SK-N-SH (cell line): ENCODE measurements around the gene CDH4. TPM values are rescaled to one million over a fixed set of nuclear protein-coding genes. Genes with fewer than 3 reads are reported as not detected.

Experiments used
- CTCF ChIA-PET: fragments of 300-600, 350-600 bp; formaldehyde crosslinking; extraction: SDS; loops from one replicate; lab custom pipeline; 2021; lab: Yijun Ruan, JAX
- POLR2A ChIA-PET: fragments of 350-600 bp; sonication (Branson Sonifier 250); formaldehyde crosslinking; extraction: SDS; loops from one replicate; lab custom pipeline; 2020; ENCODE audit warnings: antibody characterized with exemption, inconsistent platforms; lab: Yijun Ruan, JAX
- DNase-seq: peaks from one replicate; pipeline ENCODE4 v3.0.0; 2012
- H2AFZ ChIP-seq: fragments of 200-600 bp; sonication (generic); 2 replicates; pipeline ENCODE4 v1.8.1; 2016; ENCODE audit warnings: antibody characterized with exemption, mild to moderate bottlenecking, low read depth
- H3F3A ChIP-seq: fragments of 200-600 bp; sonication (generic); replicated peaks from 2 replicates; pipeline ENCODE3; 2016; ENCODE audit warnings: antibody characterized with exemption, mild to moderate bottlenecking; ENCODE audit not compliant: insufficient read depth
- H3K27ac ChIP-seq, 2 experiments: fragments of 200-500 bp in 1 of 2; fragments of 200-600 bp in 1 of 2; sonication (Bioruptor generic) in 1 of 2; sonication (generic), shearing (Covaris generic) in 1 of 2; 2 replicates each; pipeline versions ENCODE4 v1.5.1 to v1.6.1; 2014 to 2016; ENCODE audit warnings: low read depth in 2 of 2, inconsistent platforms in 1 of 2, low read length in 1 of 2, mild to moderate bottlenecking in 1 of 2, mixed read lengths in 1 of 2
- H3K27me3 ChIP-seq: fragments of 200-600 bp; sonication (generic), shearing (Covaris generic); 2 replicates; pipeline ENCODE4 v1.6.1; 2016; ENCODE audit warnings: mixed run types; ENCODE audit not compliant: insufficient read depth
- H3K36me3 ChIP-seq, 2 experiments: fragments of 200-500 bp in 1 of 2; fragments of 200-600 bp in 1 of 2; sonication (Bioruptor generic) in 1 of 2; sonication (generic) in 1 of 2; replicated peaks in 1 of 2; 2 replicates each; pipeline versions ENCODE3 to v1.5.1; 2014 to 2016; ENCODE audit warnings: low read length in 1 of 2, mild to moderate bottlenecking in 1 of 2; ENCODE audit not compliant: insufficient read depth in 2 of 2, control insufficient read depth in 1 of 2
- H3K4me1 ChIP-seq, 2 experiments: fragments of 200-500 bp in 1 of 2; fragments of 200-600 bp in 1 of 2; sonication (Bioruptor generic) in 1 of 2; sonication (generic), shearing (Covaris generic) in 1 of 2; 2 replicates each; pipeline versions ENCODE4 v1.5.1 to v1.6.1; 2014 to 2016; ENCODE audit warnings: low read depth in 1 of 2, low read length in 1 of 2, mixed run types in 1 of 2; ENCODE audit not compliant: insufficient read depth in 2 of 2, control insufficient read depth in 1 of 2
- H3K4me2 ChIP-seq: fragments of 200-600 bp; sonication (generic), shearing (Covaris generic); 2 replicates; pipeline ENCODE4 v1.6.1; 2017; ENCODE audit warnings: mixed run types
- H3K4me3 ChIP-seq, 2 experiments: fragments of 200-500 bp in 1 of 2; fragments of 200-600 bp in 1 of 2; sonication (Bioruptor generic) in 1 of 2; sonication (generic), shearing (Covaris generic) in 1 of 2; 2 replicates each; pipeline versions ENCODE4 v1.5.1 to v1.8.1; 2014 to 2016; ENCODE audit warnings: low read depth in 2 of 2, inconsistent platforms in 1 of 2, low read length in 1 of 2, mild to moderate bottlenecking in 1 of 2, mixed read lengths in 1 of 2, moderate library complexity in 1 of 2
- H3K79me2 ChIP-seq: fragments of 200-600 bp; sonication (generic); 2 replicates; pipeline ENCODE4 v1.8.1; 2017; ENCODE audit warnings: mild to moderate bottlenecking; ENCODE audit not compliant: insufficient read depth
- H3K9ac ChIP-seq: fragments of 200-600 bp; sonication (generic); 2 replicates; pipeline ENCODE4 v1.6.1; 2017; ENCODE audit warnings: mixed run types
- H3K9me2 ChIP-seq: fragments of 200-600 bp; sonication (generic); 2 replicates; pipeline ENCODE4 v1.6.1; 2017; ENCODE audit warnings: mixed run types
- H3K9me3 ChIP-seq: fragments of 200-600 bp; sonication (generic); 2 replicates; pipeline ENCODE4 v1.6.1; 2017; ENCODE audit warnings: mixed run types, mild to moderate bottlenecking, moderate library complexity
- H4K20me1 ChIP-seq: fragments of 200-600 bp; sonication (generic); 2 replicates; pipeline ENCODE4 v1.6.1; 2017; ENCODE audit warnings: mild to moderate bottlenecking, mixed run types; ENCODE audit not compliant: insufficient read depth
- CTCF ChIP-seq: fragments of 200-600 bp; sonication (generic); IDR thresholded peaks from 2 replicates; pipeline ENCODE4 v1.6.1; 2017; ENCODE audit warnings: antibody characterized with exemption, mild to moderate bottlenecking, moderate library complexity
- ELF1 ChIP-seq: IDR thresholded peaks from 2 replicates; pipeline ENCODE4 v1.4.0; 2012
- EP300 ChIP-seq, 2 experiments: IDR thresholded peaks; 2 replicates each; pipeline versions ENCODE4 v1.4.0 to v1.6.1; 2012; ENCODE audit warnings: borderline replicate concordance in 1 of 2, low read depth in 1 of 2, low read length in 1 of 2
- EZH2phosphoT487 ChIP-seq: fragments of 200-600 bp; sonication (generic); IDR thresholded peaks from 2 replicates; pipeline ENCODE4 v1.6.1; 2017; ENCODE audit warnings: low read depth, mixed run types, mild to moderate bottlenecking, antibody characterized with exemption, moderate library complexity, borderline replicate concordance
- GABPA ChIP-seq: IDR thresholded peaks from 2 replicates; pipeline ENCODE4 v1.4.0; 2012; ENCODE audit warnings: low read depth, mild to moderate bottlenecking
- GATA2 ChIP-seq: sonication (generic); formaldehyde crosslinking; IDR thresholded peaks from 2 replicates; pipeline ENCODE4 v1.5.0; 2020; ENCODE audit warnings: mild to moderate bottlenecking, missing genetic modification reagents
- MAX ChIP-seq: IDR thresholded peaks from 2 replicates; pipeline ENCODE4 v1.4.0; 2012; ENCODE audit warnings: low read depth
- MXI1 ChIP-seq: IDR thresholded peaks from 2 replicates; pipeline ENCODE4 v1.6.1; 2012; ENCODE audit warnings: mild to moderate bottlenecking, low read depth, low read length, improper control_type of control experiment
- NFIC ChIP-seq: IDR thresholded peaks from 2 replicates; pipeline ENCODE4 v1.4.0; 2012; ENCODE audit warnings: borderline replicate concordance
- POLR2AphosphoS5 ChIP-seq: IDR thresholded peaks from 2 replicates; pipeline ENCODE4 v1.6.1; 2012; ENCODE audit warnings: low read depth, low read length
- REST ChIP-seq: IDR thresholded peaks from 2 replicates; pipeline ENCODE4 v1.6.1; 2012; ENCODE audit warnings: mild to moderate bottlenecking, low read depth, low read length, moderate library complexity
- RXRA ChIP-seq: IDR thresholded peaks from 2 replicates; pipeline ENCODE4 v1.4.0; 2012; ENCODE audit warnings: low read depth, mild to moderate bottlenecking, borderline replicate concordance
- SMC3 ChIP-seq: IDR thresholded peaks from 2 replicates; pipeline ENCODE4 v1.6.1; 2012; ENCODE audit warnings: low read depth, low read length, improper control_type of control experiment
- TAF1 ChIP-seq: IDR thresholded peaks from 2 replicates; pipeline ENCODE4 v1.6.1; 2012; ENCODE audit warnings: low read depth, mild to moderate bottlenecking, low read length, moderate library complexity, borderline replicate concordance
- TCF12 ChIP-seq: IDR thresholded peaks from 2 replicates; pipeline ENCODE4 v1.4.0; 2012
- USF1 ChIP-seq: IDR thresholded peaks from 2 replicates; pipeline ENCODE4 v1.4.0; 2012; ENCODE audit warnings: low read depth, borderline replicate concordance
- USF2 ChIP-seq: fragments of 150-350 bp; IDR thresholded peaks from 2 replicates; pipeline ENCODE4 v1.6.1; 2017; ENCODE audit warnings: antibody characterized with exemption, low read length, low read depth, borderline replicate concordance
- YY1 ChIP-seq: IDR thresholded peaks from 2 replicates; pipeline ENCODE4 v1.4.0; 2012; ENCODE audit warnings: low read depth, mild to moderate bottlenecking
- WGBS: methylation state at CpG from one replicate; pipeline ENCODE4 v1.1.6; 2017; ENCODE audit warnings: low lambda C conversion rate; 5-methylcytosine and 5-hydroxymethylcytosine counted together
- polyA plus RNA-seq, 3 experiments: library from polyadenylated mRNA; depleted of rRNA; stranded (reverse); fragments of >200 nt; gene quantifications; 2 replicates each; pipeline ENCODE4 v1.2.3, GENCODE V29; 2012

Gene CDH4
- polyA plus RNA-seq, 1 of the 3 experiments (the other 2 are of a cell fraction), result not detected

- Histone ChIP-seq H3K4me3 (no peak overlapping the region), H3K9ac (no peak overlapping the region), H3K4me1 (peaks cover 0 to 3% of the 10 kb centered on the region in 2 experiments; a peak in 1 of 4 replicates), H3F3A (no peaks in the 10 kb centered on the region), H2AFZ (no peak overlapping the region), H3K36me3 (no peaks in the 10 kb centered on the region), H3K4me2 (no peak overlapping the region), H3K27me3 (no peaks in the 10 kb centered on the region), H3K9me2 (no peaks in the 10 kb centered on the region), H3K9me3 (no peaks in the 10 kb centered on the region), H3K79me2 (no peaks in the 10 kb centered on the region), H3K27ac (no peak overlapping the region), H4K20me1 (no peaks in the 10 kb centered on the region)
- DNase-seq, result no peak
- no peak for TF ChIP-seq MAX
- no peak for TF ChIP-seq USF2
- no peak for TF ChIP-seq POLR2AphosphoS5
- TF ChIP-seq YY1, result no peak
- TF ChIP-seq EP300 (IDR thresholded peaks at IDR 0.05; ENCODE audit: borderline replicate concordance in 1 of 2, low read depth in 1 of 2, low read length in 1 of 2), result no peak
- no peak for TF ChIP-seq ELF1
- TF ChIP-seq MXI1, result no peak
- no peak for TF ChIP-seq EZH2phosphoT487
- no peak for TF ChIP-seq USF1
- no peak for TF ChIP-seq RXRA
- no peak for TF ChIP-seq SMC3
- no peak for TF ChIP-seq TCF12
- no peak for TF ChIP-seq CTCF
- TF ChIP-seq TAF1, result no peak
- TF ChIP-seq NFIC, result no peak
- no peak for TF ChIP-seq GATA2 (CRISPR knock-in tag)
- no peak for TF ChIP-seq REST
- TF ChIP-seq GABPA, result no peak
- WGBS, result 73% methylated on average over 23 of the region's 30 CpGs
- POLR2A ChIA-PET, result no interaction called here
- CTCF ChIA-PET, result no interaction called here
Observed at GRCh38 chr20:61663521-61664425, 411.7 kb downstream of the CDH4 start.
